GM23338 (cell line): Measurements from ENCODE around the gene PTAFR. TPM values are rescaled to one million over a fixed set of nuclear protein-coding genes. Genes with fewer than 3 reads are reported as not detected.

Experiments used
- CREB1 ChIP-seq: fragments of 250-450 bp; sonication (Bioruptor Pico); IDR thresholded peaks from 2 replicates; pipeline ENCODE4 v1.5.0; 2020; ENCODE audit warnings: low read depth, mild to moderate bottlenecking, moderate library complexity
- EZH2 ChIP-seq: fragments of 200-600 bp; sonication (generic); IDR thresholded peaks from one replicate; pipeline ENCODE4 v1.8.0; 2017; ENCODE audit warnings: antibody characterized with exemption, mild to moderate bottlenecking, low read depth; ENCODE audit not compliant: unreplicated experiment
- EZH2phosphoT487 ChIP-seq: fragments of 200-600 bp; sonication (generic); IDR thresholded peaks from one replicate; pipeline ENCODE4 v1.8.1; 2018; ENCODE audit warnings: antibody characterized with exemption; ENCODE audit not compliant: unreplicated experiment
- POLR2AphosphoS5 ChIP-seq: IDR thresholded peaks from 2 replicates; pipeline ENCODE4 v1.6.1; 2016; ENCODE audit warnings: antibody characterized with exemption, low read depth
- ZNF114 ChIP-seq: fragments of 250-450 bp; sonication (Bioruptor Pico); IDR thresholded peaks from 2 replicates; pipeline ENCODE4 v1.5.0; 2020; ENCODE audit warnings: mild to moderate bottlenecking, moderate library complexity
- ZNF331 ChIP-seq: fragments of 250-450 bp; sonication (Bioruptor Pico); IDR thresholded peaks from 2 replicates; pipeline ENCODE4 v1.5.0; 2020; ENCODE audit warnings: low read depth, mild to moderate bottlenecking, moderate library complexity
- polyA plus RNA-seq: library from polyadenylated mRNA; unstranded; fragments of >200 nt; fragmentation: Nextera tagmentation; extraction: Ambion mirVana; gene quantifications from 2 replicates; pipeline ENCODE4 v1.2.1, GENCODE V29; 2016
- total RNA-seq: library from RNA; depleted of rRNA; stranded (reverse); fragments of >200 nt; shearing (Covaris generic); gene quantifications from 2 replicates; pipeline ENCODE4 v1.2.3, GENCODE V29; 2014
- TF ChIP-seq, protein P1 (sequence below): fragments of 250-450 bp; sonication (Bioruptor Pico); IDR thresholded peaks from 2 replicates; pipeline ENCODE4 v1.5.0; 2020; ENCODE audit warnings: mild to moderate bottlenecking, moderate library complexity
- TF ChIP-seq, protein P2 (sequence below), 2 experiments: fragments of 200-600 bp in 1 of 2; sonication (generic) in 1 of 2; conservative IDR thresholded peaks; 2 replicates each; pipeline versions ENCODE4 v1.5.1 to v1.6.1; 2016 to 2017; ENCODE audit warnings: antibody characterized with exemption in 2 of 2, low read depth in 2 of 2, mild to moderate bottlenecking in 2 of 2, moderate library complexity in 1 of 2
- TF ChIP-seq, protein P3 (sequence below): IDR thresholded peaks from one replicate; pipeline ENCODE4 v1.6.1; 2018; ENCODE audit warnings: antibody characterized with exemption; ENCODE audit not compliant: unreplicated experiment

The PTAFR gene
- total and polyA plus RNA-seq, 2 experiments from 2014 or later, result 0.29 to 0.76 TPM

DNA sequence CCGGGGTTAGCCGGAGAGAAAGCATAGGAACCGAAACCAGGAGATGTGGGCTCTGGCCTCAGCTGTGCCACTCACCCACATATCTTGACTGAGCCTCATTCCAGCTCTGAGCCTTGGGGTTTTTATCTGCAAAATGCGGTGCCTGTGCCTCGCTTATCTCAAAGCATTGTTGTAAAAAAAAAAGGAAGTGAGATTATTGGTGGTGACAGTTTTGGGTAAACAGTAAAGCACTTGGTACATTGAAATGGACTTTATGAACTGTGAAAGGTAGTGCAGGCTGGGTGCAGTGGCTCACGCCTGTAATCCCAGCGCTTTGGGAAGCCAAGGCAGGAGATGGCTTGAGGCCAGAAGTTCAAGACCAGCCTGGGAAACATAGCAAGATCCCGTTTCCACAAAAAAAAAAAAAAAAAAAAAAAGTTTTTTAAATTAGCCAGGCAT lies 3.8 kb downstream of the PTAFR start (continued):
- TF ChIP-seq, protein P1, sequence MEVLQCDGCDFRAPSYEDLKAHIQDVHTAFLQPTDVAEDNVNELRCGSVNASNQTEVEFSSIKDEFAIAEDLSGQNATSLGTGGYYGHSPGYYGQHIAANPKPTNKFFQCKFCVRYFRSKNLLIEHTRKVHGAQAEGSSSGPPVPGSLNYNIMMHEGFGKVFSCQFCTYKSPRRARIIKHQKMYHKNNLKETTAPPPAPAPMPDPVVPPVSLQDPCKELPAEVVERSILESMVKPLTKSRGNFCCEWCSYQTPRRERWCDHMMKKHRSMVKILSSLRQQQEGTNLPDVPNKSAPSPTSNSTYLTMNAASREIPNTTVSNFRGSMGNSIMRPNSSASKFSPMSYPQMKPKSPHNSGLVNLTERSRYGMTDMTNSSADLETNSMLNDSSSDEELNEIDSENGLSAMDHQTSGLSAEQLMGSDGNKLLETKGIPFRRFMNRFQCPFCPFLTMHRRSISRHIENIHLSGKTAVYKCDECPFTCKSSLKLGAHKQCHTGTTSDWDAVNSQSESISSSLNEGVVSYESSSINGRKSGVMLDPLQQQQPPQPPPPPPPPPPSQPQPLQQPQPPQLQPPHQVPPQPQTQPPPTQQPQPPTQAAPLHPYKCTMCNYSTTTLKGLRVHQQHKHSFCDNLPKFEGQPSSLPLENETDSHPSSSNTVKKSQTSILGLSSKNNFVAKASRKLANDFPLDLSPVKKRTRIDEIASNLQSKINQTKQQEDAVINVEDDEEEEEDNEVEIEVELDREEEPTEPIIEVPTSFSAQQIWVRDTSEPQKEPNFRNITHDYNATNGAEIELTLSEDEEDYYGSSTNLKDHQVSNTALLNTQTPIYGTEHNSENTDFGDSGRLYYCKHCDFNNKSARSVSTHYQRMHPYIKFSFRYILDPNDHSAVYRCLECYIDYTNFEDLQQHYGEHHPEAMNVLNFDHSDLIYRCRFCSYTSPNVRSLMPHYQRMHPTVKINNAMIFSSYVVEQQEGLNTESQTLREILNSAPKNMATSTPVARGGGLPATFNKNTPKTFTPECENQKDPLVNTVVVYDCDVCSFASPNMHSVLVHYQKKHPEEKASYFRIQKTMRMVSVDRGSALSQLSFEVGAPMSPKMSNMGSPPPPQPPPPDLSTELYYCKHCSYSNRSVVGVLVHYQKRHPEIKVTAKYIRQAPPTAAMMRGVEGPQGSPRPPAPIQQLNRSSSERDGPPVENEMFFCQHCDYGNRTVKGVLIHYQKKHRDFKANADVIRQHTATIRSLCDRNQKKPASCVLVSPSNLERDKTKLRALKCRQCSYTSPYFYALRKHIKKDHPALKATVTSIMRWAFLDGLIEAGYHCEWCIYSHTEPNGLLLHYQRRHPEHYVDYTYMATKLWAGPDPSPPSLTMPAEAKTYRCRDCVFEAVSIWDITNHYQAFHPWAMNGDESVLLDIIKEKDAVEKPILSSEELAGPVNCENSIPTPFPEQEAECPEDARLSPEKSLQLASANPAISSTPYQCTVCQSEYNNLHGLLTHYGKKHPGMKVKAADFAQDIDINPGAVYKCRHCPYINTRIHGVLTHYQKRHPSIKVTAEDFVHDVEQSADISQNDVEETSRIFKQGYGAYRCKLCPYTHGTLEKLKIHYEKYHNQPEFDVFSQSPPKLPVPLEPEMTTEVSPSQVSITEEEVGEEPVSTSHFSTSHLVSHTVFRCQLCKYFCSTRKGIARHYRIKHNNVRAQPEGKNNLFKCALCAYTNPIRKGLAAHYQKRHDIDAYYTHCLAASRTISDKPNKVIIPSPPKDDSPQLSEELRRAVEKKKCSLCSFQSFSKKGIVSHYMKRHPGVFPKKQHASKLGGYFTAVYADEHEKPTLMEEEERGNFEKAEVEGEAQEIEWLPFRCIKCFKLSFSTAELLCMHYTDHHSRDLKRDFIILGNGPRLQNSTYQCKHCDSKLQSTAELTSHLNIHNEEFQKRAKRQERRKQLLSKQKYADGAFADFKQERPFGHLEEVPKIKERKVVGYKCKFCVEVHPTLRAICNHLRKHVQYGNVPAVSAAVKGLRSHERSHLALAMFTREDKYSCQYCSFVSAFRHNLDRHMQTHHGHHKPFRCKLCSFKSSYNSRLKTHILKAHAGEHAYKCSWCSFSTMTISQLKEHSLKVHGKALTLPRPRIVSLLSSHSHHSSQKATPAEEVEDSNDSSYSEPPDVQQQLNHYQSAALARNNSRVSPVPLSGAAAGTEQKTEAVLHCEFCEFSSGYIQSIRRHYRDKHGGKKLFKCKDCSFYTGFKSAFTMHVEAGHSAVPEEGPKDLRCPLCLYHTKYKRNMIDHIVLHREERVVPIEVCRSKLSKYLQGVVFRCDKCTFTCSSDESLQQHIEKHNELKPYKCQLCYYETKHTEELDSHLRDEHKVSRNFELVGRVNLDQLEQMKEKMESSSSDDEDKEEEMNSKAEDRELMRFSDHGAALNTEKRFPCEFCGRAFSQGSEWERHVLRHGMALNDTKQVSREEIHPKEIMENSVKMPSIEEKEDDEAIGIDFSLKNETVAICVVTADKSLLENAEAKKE (CRISPR knock-in tag), result no peak
- no peak for TF ChIP-seq EZH2phosphoT487
- TF ChIP-seq, protein P2, sequence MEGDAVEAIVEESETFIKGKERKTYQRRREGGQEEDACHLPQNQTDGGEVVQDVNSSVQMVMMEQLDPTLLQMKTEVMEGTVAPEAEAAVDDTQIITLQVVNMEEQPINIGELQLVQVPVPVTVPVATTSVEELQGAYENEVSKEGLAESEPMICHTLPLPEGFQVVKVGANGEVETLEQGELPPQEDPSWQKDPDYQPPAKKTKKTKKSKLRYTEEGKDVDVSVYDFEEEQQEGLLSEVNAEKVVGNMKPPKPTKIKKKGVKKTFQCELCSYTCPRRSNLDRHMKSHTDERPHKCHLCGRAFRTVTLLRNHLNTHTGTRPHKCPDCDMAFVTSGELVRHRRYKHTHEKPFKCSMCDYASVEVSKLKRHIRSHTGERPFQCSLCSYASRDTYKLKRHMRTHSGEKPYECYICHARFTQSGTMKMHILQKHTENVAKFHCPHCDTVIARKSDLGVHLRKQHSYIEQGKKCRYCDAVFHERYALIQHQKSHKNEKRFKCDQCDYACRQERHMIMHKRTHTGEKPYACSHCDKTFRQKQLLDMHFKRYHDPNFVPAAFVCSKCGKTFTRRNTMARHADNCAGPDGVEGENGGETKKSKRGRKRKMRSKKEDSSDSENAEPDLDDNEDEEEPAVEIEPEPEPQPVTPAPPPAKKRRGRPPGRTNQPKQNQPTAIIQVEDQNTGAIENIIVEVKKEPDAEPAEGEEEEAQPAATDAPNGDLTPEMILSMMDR (conservative IDR thresholded peaks at IDR 0.05; ENCODE audit: low read depth in 2 of 2), result no peak
- no peak for TF ChIP-seq EZH2
- no peak for TF ChIP-seq ZNF114 (CRISPR knock-in tag)
- TF ChIP-seq, protein P3, sequence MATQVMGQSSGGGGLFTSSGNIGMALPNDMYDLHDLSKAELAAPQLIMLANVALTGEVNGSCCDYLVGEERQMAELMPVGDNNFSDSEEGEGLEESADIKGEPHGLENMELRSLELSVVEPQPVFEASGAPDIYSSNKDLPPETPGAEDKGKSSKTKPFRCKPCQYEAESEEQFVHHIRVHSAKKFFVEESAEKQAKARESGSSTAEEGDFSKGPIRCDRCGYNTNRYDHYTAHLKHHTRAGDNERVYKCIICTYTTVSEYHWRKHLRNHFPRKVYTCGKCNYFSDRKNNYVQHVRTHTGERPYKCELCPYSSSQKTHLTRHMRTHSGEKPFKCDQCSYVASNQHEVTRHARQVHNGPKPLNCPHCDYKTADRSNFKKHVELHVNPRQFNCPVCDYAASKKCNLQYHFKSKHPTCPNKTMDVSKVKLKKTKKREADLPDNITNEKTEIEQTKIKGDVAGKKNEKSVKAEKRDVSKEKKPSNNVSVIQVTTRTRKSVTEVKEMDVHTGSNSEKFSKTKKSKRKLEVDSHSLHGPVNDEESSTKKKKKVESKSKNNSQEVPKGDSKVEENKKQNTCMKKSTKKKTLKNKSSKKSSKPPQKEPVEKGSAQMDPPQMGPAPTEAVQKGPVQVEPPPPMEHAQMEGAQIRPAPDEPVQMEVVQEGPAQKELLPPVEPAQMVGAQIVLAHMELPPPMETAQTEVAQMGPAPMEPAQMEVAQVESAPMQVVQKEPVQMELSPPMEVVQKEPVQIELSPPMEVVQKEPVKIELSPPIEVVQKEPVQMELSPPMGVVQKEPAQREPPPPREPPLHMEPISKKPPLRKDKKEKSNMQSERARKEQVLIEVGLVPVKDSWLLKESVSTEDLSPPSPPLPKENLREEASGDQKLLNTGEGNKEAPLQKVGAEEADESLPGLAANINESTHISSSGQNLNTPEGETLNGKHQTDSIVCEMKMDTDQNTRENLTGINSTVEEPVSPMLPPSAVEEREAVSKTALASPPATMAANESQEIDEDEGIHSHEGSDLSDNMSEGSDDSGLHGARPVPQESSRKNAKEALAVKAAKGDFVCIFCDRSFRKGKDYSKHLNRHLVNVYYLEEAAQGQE, result no peak
- TF ChIP-seq POLR2AphosphoS5, result no peak
- TF ChIP-seq CREB1 (CRISPR knock-in tag), result no peak
- no peak for TF ChIP-seq ZNF331 (CRISPR knock-in tag)
